HUDEP-2 (cell line): Measurements from ENCODE around the gene LRRC8C.
A peak's percentile ranks its signal among the peaks of the same experiment; 100 is the strongest.
"Not testable (repeated sequence)": the region's sequence is repeated elsewhere in the genome, so short reads cannot be mapped to it uniquely, and the experiment has no call there.

Source experiments
- DNase-seq, 76 experiments: peaks; one replicate each; lab custom pipeline; 2025; ENCODE audit not compliant: unreplicated experiment in 76 of 76; lab: John Stamatoyannopoulos, UW

Gene LRRC8C

GRCh38 chr1:89632657-89633247 lies at the start of gene LRRC8C:
Gene LRRC8C, plus strand, starts transcription at chr1:89633120. Its CDS starts 53,354 bp downstream, at chr1:89686474.
- DNase-seq = peak in 71 of 76 experiments; percentile 22 to 85 (median 64)

- DNase-seq = no peak
Measured at GRCh38 chr1:89584211-89584610, 48.7 kb upstream of the LRRC8C start.

GRCh38 chr1:89584781-89585180 lies 48.1 kb upstream of the LRRC8C start:
- DNase-seq = no peak

GRCh38 chr1:89587729-89588161 lies 45.2 kb upstream of the LRRC8C start:
- no peak for DNase-seq

- no peak for DNase-seq
Measured at GRCh38 chr1:89588480-89588879, 44.4 kb upstream of the LRRC8C start.

GRCh38 chr1:89589515-89589914 lies 43.4 kb upstream of the LRRC8C start:
- no peak for DNase-seq

GRCh38 chr1:89590341-89591080 lies 42.4 kb upstream of the LRRC8C start:
- no peak for DNase-seq

- DNase-seq = not testable (repeated sequence)
Measured at GRCh38 chr1:89592861-89593302, 40.0 kb upstream of the LRRC8C start.

GRCh38 chr1:89594096-89594740 lies 38.7 kb upstream of the LRRC8C start:
- DNase-seq = no peak

GRCh38 chr1:89596698-89597097 lies 36.2 kb upstream of the LRRC8C start:
- DNase-seq = no peak

- peak in 28 of 76 experiments; percentile 6 to 56 (median 26) for DNase-seq
Measured at GRCh38 chr1:89598450-89599331, 34.2 kb upstream of the LRRC8C start.

GRCh38 chr1:89599332-89599630 lies 33.6 kb upstream of the LRRC8C start:
- no peak for DNase-seq

GRCh38 chr1:89600451-89601224 lies 32.3 kb upstream of the LRRC8C start:
- DNase-seq = no peak

GRCh38 chr1:89602871-89603404 lies 30.0 kb upstream of the LRRC8C start:
- no peak for DNase-seq

GRCh38 chr1:89603651-89604413 lies 29.1 kb upstream of the LRRC8C start:
- DNase-seq = no peak

GRCh38 chr1:89604414-89604735 lies 28.5 kb upstream of the LRRC8C start:
- DNase-seq = no peak

GRCh38 chr1:89605692-89606091 lies 27.2 kb upstream of the LRRC8C start:
- DNase-seq = no peak

GRCh38 chr1:89606227-89606980 lies 26.5 kb upstream of the LRRC8C start:
- DNase-seq = no peak

- no peak for DNase-seq
Measured at GRCh38 chr1:89607156-89607555, 25.8 kb upstream of the LRRC8C start.
